Retinal pigment epithelial cell (primary cell): ENCODE data around the gene SSBP3.

Experiments used
- DNase-seq: peaks from one replicate; pipeline ENCODE4 v3.0.0-alpha.2; 2010; ENCODE audit warnings: low read depth
- H3K4me3 ChIP-seq: 2 replicates; pipeline ENCODE4 v1.5.1; 2011; ENCODE audit warnings: mild to moderate bottlenecking, low read length, control low read depth, moderate library complexity
- TF ChIP-seq, protein P1 (sequence below): conservative IDR thresholded peaks from 2 replicates; pipeline ENCODE4 v1.5.1; 2011; ENCODE audit warnings: low read depth, low read length, control low read depth, inconsistent platforms

SSBP3 gene

DNA sequence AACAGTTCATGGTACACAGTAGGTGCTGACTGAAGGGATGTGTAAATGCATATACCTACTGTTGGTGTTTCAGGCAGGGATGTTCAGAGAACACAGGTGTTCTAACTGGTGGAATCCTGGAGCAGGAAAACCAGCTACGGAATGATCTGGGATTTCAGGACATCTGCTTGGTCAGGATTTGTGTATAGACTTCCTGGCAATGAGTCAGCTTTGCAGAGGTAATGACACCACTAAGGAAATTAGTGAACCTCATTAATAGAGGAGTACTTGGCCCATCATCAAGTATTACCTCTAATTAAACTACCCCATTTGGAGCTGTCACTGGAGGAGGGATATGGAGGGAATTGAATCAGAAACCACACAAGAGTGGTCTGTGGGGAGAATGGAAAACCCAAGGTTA lies 198.9 kb downstream of the SSBP3 start:
- TF ChIP-seq, protein P1, sequence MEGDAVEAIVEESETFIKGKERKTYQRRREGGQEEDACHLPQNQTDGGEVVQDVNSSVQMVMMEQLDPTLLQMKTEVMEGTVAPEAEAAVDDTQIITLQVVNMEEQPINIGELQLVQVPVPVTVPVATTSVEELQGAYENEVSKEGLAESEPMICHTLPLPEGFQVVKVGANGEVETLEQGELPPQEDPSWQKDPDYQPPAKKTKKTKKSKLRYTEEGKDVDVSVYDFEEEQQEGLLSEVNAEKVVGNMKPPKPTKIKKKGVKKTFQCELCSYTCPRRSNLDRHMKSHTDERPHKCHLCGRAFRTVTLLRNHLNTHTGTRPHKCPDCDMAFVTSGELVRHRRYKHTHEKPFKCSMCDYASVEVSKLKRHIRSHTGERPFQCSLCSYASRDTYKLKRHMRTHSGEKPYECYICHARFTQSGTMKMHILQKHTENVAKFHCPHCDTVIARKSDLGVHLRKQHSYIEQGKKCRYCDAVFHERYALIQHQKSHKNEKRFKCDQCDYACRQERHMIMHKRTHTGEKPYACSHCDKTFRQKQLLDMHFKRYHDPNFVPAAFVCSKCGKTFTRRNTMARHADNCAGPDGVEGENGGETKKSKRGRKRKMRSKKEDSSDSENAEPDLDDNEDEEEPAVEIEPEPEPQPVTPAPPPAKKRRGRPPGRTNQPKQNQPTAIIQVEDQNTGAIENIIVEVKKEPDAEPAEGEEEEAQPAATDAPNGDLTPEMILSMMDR: no peak
- H3K4me3 ChIP-seq: no peak overlapping the region
- no peak for DNase-seq

DNA sequence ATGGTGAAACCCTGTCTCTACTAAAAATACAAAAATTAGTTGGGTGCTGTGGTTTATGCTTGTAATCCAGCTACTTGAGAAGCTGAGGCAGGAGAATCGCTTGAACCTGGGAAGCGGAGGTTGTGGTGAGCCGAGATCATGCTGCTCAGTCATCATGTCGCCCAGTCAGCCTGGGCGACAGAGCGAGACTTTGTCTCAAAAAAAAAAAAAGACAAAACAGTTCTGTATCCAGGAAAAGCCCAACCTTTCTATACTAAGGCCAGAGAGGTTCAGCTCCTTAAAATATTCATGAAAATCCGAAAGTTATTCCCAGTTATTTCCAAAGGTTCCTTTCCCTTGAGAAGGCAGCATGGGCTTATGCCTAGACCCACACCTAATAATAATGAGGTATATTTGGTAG lies 202.0 kb downstream of the SSBP3 start:
- TF ChIP-seq, protein P1: no peak
- H3K4me3 ChIP-seq: no peak overlapping the region
- no peak for DNase-seq

DNA sequence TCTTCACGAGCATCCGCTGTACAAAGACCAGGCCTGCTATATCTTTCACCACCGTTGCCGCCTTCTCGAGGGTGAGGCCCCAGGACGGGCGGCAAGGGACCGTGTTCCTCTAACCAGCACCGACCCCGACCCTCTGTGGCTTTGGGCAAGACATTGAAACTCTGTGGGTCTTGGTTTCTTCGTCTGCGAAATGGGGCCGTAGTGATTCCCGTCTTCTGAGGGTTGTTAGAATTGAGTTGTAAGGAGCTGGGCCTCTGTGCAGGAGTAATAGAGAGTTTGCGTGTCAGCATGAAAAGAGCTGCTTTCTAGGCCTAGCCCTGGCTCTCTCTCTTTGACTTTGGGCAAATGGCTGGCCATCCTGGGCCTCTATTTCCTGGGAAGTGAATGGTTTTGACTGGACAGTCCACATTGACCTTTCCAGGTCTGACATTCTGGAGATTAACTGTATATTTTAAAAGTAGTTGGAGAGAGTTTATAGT lies 205.6 kb downstream of the SSBP3 start:
- no peak for DNase-seq
- H3K4me3 ChIP-seq: peak overlapping the region; percentile 92
- TF ChIP-seq, protein P1: no peak

DNA sequence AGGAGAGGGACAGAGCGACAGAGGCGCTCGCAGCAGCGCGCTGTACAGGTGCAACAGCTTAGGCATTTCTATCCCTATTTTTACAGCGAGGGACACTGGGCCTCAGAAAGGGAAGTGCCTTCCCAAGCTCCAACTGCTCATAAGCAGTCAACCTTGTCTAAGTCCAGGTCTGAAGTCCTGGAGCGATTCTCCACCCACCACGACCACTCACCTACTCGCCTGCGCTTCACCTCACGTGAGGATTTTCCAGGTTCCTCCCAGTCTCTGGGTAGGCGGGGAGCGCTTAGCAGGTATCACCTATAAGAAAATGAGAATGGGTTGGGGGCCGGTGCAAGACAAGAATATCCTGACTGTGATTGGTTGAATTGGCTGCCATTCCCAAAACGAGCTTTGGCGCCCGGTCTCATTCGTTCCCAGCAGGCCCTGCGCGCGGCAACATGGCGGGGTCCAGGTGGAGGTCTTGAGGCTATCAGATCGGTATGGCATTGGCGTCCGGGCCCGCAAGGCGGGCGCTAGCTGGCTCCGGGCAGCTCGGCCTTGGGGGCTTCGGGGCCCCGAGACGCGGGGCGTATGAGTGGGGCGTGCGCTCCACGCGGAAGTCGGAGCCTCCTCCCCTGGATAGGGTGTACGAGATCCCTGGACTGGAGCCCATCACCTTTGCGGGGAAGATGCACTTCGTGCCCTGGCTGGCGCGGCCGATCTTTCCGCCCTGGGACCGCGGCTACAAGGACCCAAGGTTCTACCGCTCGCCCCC lies 206.3 kb downstream of the SSBP3 start, which contains the start of the genes CYB5RL and MRPL37:
TSS of gene CYB5RL (minus strand) at position 266 of the 754 bp plus-strand sequence. CDS start 4,414 bp downstream, outside the sequence.
TSS of gene MRPL37 (plus strand) at position 403 of the 754 bp plus-strand sequence. CDS start at position 480, 77 bp downstream.
- DNase-seq: peak; percentile 93
- TF ChIP-seq, protein P1: no peak
- H3K4me3 ChIP-seq: peak within 1 kb of the TSS; percentile 92

DNA sequence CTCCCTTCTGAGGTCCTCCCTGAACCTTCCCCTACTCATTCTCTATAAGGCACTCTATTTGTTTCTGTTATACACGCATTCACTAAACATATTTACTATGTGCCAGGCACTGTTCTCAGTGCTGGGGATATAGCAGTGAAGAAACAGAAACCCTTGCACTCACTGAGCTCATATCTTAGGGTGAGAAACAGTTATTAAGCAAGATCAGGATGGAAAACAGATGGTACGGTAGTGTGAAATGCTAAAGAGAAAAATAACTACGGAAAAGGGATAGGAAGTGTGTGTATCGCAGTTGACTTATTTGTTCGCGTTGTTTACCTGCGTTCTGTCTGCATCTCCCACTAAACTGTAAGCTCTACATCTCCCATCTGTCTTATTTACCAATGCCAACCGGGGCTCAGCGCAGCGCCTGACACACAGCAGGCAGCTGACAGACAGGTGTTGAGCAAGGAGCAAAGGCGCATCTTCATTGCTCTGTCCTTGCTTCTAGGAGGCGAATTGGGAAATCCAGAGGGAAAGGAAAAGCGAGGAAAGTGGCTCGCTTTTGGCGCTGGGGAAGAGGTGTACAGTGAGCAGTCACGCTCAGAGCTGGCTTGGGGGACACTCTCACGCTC lies 206.9 kb downstream of the SSBP3 start:
- DNase-seq: no peak
- peak overlapping the region; percentile 92 for H3K4me3 ChIP-seq
- TF ChIP-seq, protein P1: no peak

DNA sequence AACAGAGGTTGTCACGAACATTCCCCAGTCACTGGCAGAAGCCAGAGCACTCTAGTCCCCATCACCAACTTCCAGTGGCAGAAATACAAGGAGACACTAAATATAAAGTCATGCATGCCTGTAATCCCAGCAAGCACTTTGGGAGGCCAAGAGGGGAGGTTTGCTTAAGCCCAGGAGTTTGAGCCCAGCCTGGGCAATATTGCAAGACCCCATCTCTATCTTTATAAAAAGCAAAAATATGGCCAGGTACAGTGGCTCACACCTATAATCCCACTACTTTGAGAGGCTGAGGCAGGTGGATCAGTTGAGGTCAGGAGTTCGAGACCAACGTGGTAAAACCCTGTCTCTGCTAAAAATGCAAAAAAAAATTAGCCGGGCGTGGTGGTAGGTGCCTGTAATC lies 212.7 kb downstream of the SSBP3 start:
- H3K4me3 ChIP-seq: no peak overlapping the region
- TF ChIP-seq, protein P1: no peak

More for the DNA sequence above, 212.7 kb downstream of the SSBP3 start:
- DNase-seq: no peak
